Hepatocyte (in vitro differentiated cells): ENCODE data around the gene PERM1. TPM values are rescaled to one million over a fixed set of nuclear protein-coding genes. Genes with fewer than 3 reads are reported as not detected.

ENCODE experiments used
- DNase-seq: peaks from one replicate; pipeline ENCODE4 v3.0.0-alpha.2; 2016; ENCODE audit warnings: low spot score
- H2AFZ ChIP-seq: fragments of 200-600 bp; sonication (generic); 2 replicates; pipeline ENCODE4 v1.6.0; 2016; ENCODE audit warnings: antibody characterized with exemption, mild to moderate bottlenecking
- H3K27ac ChIP-seq: fragments of 200-600 bp; sonication (generic); 2 replicates; pipeline ENCODE4 v1.5.1; 2016; ENCODE audit warnings: mild to moderate bottlenecking
- H3K27me3 ChIP-seq: fragments of 200-600 bp; sonication (generic); 2 replicates; pipeline ENCODE4 v1.6.1; 2016
- H3K36me3 ChIP-seq: fragments of 200-600 bp; sonication (generic); replicated peaks from 2 replicates; pipeline ENCODE4 v1.5.1; 2016; ENCODE audit warnings: low read depth; ENCODE audit not compliant: insufficient read depth
- H3K4me1 ChIP-seq: fragments of 200-600 bp; sonication (generic); 2 replicates; pipeline ENCODE4 v1.5.1; 2016; ENCODE audit warnings: mild to moderate bottlenecking, moderate library complexity; ENCODE audit not compliant: insufficient read depth
- H3K4me2 ChIP-seq: fragments of 200-600 bp; sonication (generic); 2 replicates; pipeline ENCODE4 v1.6.0; 2016
- H3K4me3 ChIP-seq: fragments of 200-600 bp; sonication (generic); 2 replicates; pipeline ENCODE4 v1.5.1; 2016; ENCODE audit warnings: mild to moderate bottlenecking
- H3K79me2 ChIP-seq: fragments of 200-600 bp; sonication (generic); 2 replicates; pipeline ENCODE4 v1.6.0; 2017; ENCODE audit warnings: mild to moderate bottlenecking
- H3K9me2 ChIP-seq: fragments of 200-600 bp; sonication (generic); replicated peaks from 2 replicates; pipeline ENCODE4 v1.6.0; 2017; ENCODE audit warnings: mild to moderate bottlenecking; ENCODE audit not compliant: insufficient read depth
- H3K9me3 ChIP-seq: fragments of 200-600 bp; sonication (generic); 2 replicates; pipeline ENCODE4 v1.5.1; 2016; ENCODE audit warnings: low read depth, mild to moderate bottlenecking
- H4K20me1 ChIP-seq: fragments of 200-600 bp; sonication (generic); 2 replicates; pipeline ENCODE4 v1.6.0; 2016; ENCODE audit warnings: mild to moderate bottlenecking; ENCODE audit not compliant: insufficient read depth, poor library complexity, severe bottlenecking
- EZH2 ChIP-seq: fragments of 200-600 bp; sonication (generic); IDR thresholded peaks from 2 replicates; pipeline ENCODE4 v1.6.1; 2016; ENCODE audit warnings: antibody characterized with exemption, mild to moderate bottlenecking, borderline replicate concordance
- EZH2phosphoT487 ChIP-seq: fragments of 200-600 bp; sonication (generic); IDR thresholded peaks from one replicate; pipeline ENCODE4 v1.6.1; 2018; ENCODE audit warnings: antibody characterized with exemption, mild to moderate bottlenecking, low read depth, moderate library complexity; ENCODE audit not compliant: unreplicated experiment, severe bottlenecking
- WGBS: methylation state at CpG from one replicate; pipeline ENCODE4 v1.1.6; 2016; ENCODE audit warnings: low lambda C conversion rate; ENCODE audit errors: missing lambda C conversion rate; 5-methylcytosine and 5-hydroxymethylcytosine counted together
- polyA plus RNA-seq: library from polyadenylated mRNA; unstranded; fragments of >200 nt; fragmentation: Nextera tagmentation; extraction: Ambion mirVana; gene quantifications from 2 replicates; pipeline ENCODE4 v1.2.1, GENCODE V29; 2016
- total RNA-seq: library from RNA; depleted of rRNA; stranded (reverse); fragments of >200 nt; gene quantifications from 2 replicates; pipeline ENCODE4 v1.2.3, GENCODE V29; 2014
- TF ChIP-seq, protein P1 (sequence below): fragments of 200-600 bp; sonication (generic); IDR thresholded peaks from 2 replicates; pipeline ENCODE4 v1.5.1; 2016; ENCODE audit warnings: antibody characterized with exemption, mild to moderate bottlenecking; ENCODE audit not compliant: poor library complexity

Gene PERM1
- total and polyA plus RNA-seq, 2 experiments from 2014 or later = 1.3 TPM; not detected in 1

- DNase-seq = no peak
- Histone ChIP-seq H3K9me2 (no peaks in the 10 kb centered on the region), H3K9me3 (no peaks in the 10 kb centered on the region), H3K4me2 (no peak overlapping the region), H3K4me3 (no peak overlapping the region), H3K27ac (no peak overlapping the region), H3K27me3 (peaks cover 4% of the 10 kb centered on the region), H3K4me1 (peaks cover 3% of the 10 kb centered on the region), H4K20me1 (no peaks in the 10 kb centered on the region), H3K79me2 (no peaks in the 10 kb centered on the region), H3K36me3 (no peaks in the 10 kb centered on the region), H2AFZ (no peak overlapping the region)
- WGBS = 93% methylated on average over 24 of the region's 28 CpGs
- no peak for TF ChIP-seq EZH2phosphoT487
- TF ChIP-seq, protein P1, sequence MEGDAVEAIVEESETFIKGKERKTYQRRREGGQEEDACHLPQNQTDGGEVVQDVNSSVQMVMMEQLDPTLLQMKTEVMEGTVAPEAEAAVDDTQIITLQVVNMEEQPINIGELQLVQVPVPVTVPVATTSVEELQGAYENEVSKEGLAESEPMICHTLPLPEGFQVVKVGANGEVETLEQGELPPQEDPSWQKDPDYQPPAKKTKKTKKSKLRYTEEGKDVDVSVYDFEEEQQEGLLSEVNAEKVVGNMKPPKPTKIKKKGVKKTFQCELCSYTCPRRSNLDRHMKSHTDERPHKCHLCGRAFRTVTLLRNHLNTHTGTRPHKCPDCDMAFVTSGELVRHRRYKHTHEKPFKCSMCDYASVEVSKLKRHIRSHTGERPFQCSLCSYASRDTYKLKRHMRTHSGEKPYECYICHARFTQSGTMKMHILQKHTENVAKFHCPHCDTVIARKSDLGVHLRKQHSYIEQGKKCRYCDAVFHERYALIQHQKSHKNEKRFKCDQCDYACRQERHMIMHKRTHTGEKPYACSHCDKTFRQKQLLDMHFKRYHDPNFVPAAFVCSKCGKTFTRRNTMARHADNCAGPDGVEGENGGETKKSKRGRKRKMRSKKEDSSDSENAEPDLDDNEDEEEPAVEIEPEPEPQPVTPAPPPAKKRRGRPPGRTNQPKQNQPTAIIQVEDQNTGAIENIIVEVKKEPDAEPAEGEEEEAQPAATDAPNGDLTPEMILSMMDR = no peak
- TF ChIP-seq EZH2 = no peak
Measured at GRCh38 chr1:972726-973458, 9.0 kb downstream of the PERM1 start.

GRCh38 chr1:971751-972506 lies 10.0 kb downstream of the PERM1 start:
- Histone ChIP-seq H3K4me2 (no peak overlapping the region), H3K27me3 (peaks cover 4% of the 10 kb centered on the region), H3K9me2 (no peaks in the 10 kb centered on the region), H3K36me3 (no peaks in the 10 kb centered on the region), H3K27ac (no peak overlapping the region), H3K9me3 (no peaks in the 10 kb centered on the region), H2AFZ (no peak overlapping the region), H3K4me1 (peaks cover 8% of the 10 kb centered on the region), H3K4me3 (no peak overlapping the region), H4K20me1 (no peaks in the 10 kb centered on the region), H3K79me2 (no peaks in the 10 kb centered on the region)
- no peak for TF ChIP-seq EZH2
- TF ChIP-seq, protein P1 = no peak
- WGBS = 92% methylated on average over 29 of the region's 34 CpGs
- DNase-seq = no peak

- H3K9me2 ChIP-seq = no peaks in the 10 kb centered on the region
- no peak overlapping the region for H3K4me2 ChIP-seq
- H4K20me1 ChIP-seq = no peaks in the 10 kb centered on the region
- no peaks in the 10 kb centered on the region for H3K9me3 ChIP-seq
- peaks cover 13% of the 10 kb centered on the region for H3K4me1 ChIP-seq
- no peaks in the 10 kb centered on the region for H3K36me3 ChIP-seq
- H2AFZ ChIP-seq = no peak overlapping the region
- no peak for DNase-seq
- TF ChIP-seq EZH2phosphoT487 = no peak
- no peak overlapping the region for H3K27ac ChIP-seq
- H3K4me3 ChIP-seq = no peak overlapping the region
- WGBS = 80% methylated on average over 17 of the region's 42 CpGs
- no peaks in the 10 kb centered on the region for H3K79me2 ChIP-seq
- peaks cover 4% of the 10 kb centered on the region for H3K27me3 ChIP-seq
Measured at GRCh38 chr1:970973-971730, 10.7 kb downstream of the PERM1 start.
